ENCODE data around the gene OXA1L.
"Not testable (repeated sequence)": the region's sequence is repeated elsewhere in the genome, so short reads cannot be mapped to it uniquely, and the experiment has no call there.

The OXA1L gene

GRCh38 chr14:22770481-22771187 is 4.1 kb downstream of the OXA1L start:
- DNase-seq: no peak

- DNase-seq: no peak
These were observed 6.2 kb downstream of the OXA1L start for GRCh38 chr14:22772725-22773124.

GRCh38 chr14:22773162-22774010 is 6.9 kb downstream of the OXA1L start:
- DNase-seq: no peak

DNA sequence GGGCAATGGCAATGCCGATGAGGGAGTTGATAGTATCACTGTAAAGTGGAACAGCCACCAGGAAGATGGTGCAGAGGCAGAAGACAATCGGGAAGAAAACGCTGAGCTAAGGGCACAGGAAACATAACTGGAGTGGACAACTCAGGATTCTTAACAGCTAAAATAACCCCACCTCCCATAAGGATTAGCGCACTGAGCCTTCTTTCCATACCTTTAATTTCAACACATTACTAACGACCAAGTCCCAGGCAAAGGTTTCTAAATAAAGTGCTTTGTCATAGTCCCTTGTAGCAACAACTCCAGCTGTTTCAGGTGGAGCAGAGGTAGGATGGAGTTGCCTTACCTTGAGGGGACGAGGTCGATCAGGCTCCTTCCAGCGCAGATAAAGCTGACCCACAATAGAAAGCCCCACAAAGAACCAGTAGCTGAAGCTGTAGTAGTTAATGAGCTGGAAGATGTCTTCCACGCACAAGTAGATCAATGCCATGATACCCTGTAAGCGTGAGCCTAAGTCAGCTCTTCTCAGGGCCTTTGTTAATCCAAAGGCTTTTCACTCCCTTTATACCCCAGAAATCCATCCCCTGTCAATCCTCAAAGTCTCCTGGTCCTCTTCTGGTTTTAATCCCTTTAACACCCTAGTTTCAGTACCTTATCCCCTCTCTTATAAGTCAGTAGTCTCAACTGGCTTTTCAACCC is 7.7 kb downstream of the OXA1L start:
- no peak for DNase-seq

- DNase-seq: no peak
These were observed 9.7 kb downstream of the OXA1L start for GRCh38 chr14:22776215-22776614.

- not testable (repeated sequence) for DNase-seq
These were observed 10.4 kb downstream of the OXA1L start for GRCh38 chr14:22776849-22777248.

- DNase-seq: no peak
These were observed 11.6 kb downstream of the OXA1L start for GRCh38 chr14:22778084-22778483.

DNA sequence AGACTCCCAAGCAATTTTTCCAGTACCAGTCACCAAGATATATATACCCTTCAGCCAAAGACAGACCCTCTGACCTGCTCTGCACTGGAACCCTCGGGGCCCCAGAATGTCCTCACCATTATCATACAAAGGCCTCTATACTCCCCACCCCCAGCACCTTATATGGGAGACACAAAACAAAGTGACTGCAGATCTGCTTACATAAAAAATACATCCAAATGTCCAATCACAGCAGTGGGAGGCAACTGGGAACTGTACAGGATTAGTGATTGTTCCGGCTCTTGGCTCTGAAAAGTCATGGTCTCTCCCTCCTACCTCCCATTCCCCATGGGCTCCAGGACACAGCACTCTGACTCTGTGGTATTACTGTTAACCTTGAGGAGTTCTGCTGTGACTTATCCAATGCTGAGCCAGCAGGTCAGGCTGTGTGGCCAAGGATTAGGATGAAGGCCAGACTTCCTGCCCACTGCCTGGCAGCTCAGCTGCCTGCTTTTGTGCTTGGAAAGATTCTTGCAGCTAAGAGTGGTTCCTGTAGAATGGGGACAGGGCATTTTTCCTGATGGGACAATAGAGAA is 13.7 kb downstream of the OXA1L start:
- DNase-seq: no peak

DNA sequence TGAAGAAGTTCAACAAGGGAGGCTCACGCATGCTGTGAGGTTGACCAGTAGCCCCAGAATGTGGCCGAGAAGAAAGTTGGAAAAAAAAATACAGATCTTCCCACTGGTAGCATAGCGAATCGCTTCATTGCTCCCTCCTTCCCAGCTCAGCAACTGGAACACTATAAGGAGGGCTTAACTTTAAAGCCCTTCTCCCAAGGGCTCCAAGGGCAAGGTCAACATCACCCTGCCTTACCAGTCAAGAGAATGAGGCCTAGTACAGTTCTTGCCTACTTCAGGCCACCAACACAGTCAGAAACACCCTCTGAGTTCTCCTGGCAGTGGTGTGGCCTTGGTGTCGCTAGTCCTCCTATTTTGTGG is 14.4 kb downstream of the OXA1L start:
- no peak for DNase-seq

- DNase-seq: no peak
These were observed 15.0 kb downstream of the OXA1L start for GRCh38 chr14:22781301-22781991.

DNA sequence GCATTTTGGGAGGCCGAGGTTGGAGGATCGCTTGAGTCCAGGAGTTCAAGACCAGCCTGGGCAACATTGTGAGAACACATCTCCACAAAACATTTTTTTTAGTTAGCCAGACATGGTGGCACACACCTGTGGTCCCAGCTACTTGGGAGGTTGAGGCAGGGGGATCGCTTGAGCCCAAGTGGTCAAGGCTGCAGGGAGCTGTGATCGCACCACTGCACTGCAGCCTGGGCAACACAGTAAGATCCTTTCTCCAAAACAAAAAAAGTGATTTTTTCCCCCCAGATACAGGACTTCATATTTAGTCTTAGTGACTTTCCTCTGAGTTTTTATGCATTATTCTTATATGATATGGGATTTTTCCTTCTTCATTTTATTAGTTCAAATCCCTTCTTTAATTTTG is 20.2 kb downstream of the OXA1L start:
- DNase-seq: no peak

DNA sequence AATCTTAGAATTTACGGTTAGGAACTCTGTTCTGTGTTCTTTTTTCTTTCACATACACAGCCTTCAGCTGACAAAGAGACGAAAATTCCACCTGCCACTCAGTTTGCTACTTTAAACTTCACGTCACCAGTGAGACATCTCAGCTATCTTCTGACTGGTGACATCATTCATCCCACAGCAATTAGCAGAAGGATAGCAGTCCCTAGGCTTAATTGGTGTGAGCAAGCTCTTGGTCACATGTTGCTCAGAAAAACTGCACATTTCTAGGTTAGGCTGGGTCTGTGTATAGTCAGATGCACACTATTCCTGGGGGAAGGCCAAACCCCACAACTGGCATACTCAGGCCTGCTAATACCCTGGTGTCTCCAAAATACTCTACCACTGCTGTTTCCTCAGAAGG is 24.8 kb downstream of the OXA1L start:
- no peak for DNase-seq

DNA sequence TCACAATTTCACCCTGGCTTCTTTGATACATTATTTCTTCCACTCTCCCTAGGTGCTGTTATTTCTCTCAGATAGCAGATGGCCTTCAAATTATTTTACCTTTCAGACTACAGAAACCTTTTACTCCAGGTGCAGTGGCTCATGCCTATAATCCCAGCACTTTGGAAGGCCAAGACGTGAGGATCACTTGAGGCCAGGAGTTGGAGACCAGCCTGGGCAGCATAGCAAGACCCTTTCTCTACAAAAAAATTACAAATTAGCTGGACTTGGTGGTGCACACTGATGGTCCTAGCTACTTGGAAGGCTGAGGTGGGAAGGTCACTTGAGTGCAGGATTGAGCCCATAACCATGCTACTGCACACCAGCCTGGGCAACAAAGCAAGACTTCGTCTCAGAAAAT is 25.7 kb downstream of the OXA1L start:
- DNase-seq: no peak

- not testable (repeated sequence) for DNase-seq
These were observed 27.1 kb downstream of the OXA1L start for GRCh38 chr14:22793550-22793949.

DNA sequence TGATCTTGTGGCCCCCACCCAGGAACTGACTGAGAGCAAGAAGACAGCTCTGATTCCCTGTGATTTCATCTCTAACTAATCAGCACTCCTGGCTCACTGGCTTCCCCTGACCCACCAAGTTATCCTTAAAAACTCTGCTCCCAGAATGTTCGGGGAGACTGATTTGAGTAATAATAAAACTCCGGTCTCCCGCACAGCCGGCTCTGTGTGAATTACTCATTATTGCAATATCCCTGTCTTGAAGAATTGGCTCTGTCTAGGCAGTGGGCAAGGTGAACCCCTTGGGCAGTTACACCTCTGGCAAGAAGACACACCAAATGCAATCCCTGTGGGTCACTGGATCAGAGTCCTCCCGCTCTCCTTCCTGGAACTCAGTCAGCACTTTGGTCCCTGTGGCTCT is 27.5 kb downstream of the OXA1L start:
- DNase-seq: no peak

- no peak for DNase-seq
These were observed 28.1 kb downstream of the OXA1L start for GRCh38 chr14:22794551-22794951.

DNA sequence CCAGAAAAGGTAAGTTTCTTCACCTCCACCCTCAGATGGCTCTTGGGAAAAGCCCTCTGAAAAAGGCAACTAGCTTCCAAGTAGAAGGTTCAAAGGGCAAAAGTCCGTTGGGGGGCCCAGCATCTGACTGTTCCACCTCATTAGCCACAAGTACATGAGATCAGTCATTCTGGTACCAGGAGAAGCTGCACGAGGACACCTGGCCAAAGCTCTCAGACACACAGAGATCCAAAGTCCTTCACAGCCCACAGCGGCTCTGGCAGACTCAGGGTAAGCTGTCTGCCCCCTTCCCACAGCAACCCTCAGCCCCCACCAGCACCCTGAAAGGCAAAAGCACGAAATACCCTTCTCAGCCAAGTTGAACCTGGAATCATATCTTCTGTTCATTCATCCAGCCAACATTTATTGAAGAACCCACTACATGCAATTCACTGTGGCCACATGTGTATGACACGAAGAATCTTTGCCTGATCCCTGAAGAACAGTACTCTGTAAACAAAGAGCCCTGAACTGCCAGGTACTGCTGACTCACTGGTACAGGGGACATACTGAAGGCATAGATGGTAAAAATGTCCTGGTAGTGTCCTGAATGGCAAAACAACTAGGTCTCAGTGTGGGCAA is 29.7 kb downstream of the OXA1L start:
- DNase-seq: no peak

DNA sequence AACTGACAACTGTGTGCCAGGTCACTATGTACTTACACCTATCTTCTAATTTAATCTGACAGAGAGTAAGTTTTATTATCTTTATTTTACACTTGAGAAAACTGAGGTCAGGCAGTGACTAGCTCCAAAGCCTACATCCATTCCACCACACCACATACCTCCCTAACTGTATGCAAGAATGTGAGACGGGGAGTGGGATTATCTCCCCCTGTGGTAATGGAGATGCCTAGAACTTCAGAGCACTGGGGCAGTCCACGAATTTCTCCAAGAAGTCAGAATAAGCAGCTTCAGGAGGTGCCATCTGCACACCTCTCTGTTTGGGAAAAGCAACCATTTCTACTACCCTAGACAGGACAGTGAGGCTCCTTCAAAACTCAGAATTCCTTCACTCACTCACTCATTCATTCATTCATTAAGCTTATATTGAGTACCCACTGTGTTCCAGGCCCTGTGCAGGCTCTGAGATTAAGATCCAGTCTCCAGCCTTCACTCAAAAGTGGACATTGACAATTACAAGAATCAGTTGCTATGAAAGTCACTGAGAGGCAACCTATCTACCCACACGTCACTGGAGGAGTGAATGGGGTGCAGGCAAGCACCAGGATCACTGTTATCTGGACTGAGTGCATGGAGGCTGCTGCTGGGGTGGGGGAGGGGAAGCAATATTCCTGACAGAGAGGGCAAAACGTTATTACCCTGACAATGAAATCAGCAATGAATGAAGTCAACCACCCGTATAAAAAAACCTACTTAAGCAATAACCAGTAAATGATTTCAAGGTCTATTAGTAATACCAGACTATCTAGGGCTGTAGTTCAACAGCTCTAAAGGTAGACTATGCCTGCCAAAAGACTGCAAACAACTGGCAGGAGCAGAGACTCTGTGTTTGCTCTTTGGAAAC is 30.8 kb downstream of the OXA1L start:
- DNase-seq: no peak

GRCh38 chr14:22798528-22798927 is 32.0 kb downstream of the OXA1L start:
- DNase-seq: no peak

DNA sequence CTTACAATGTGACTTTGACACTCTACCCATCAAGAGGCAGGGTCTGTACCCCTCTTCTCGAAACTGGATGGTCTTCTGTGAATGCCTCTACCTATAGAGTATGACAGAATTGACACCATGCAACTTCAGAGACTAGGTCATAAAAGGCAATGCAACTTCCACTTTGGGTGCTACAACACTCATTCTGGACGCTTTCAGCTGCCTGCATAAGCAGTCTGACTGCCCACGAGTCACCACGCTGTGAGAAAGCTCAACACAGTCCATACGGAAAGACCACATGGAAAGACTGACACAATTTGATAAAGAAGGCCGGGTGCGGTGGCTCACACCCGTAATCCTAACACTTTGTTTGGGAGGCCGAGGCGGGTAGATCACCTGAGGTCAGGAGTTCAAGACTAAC is 33.9 kb downstream of the OXA1L start:
- DNase-seq: no peak

DNA sequence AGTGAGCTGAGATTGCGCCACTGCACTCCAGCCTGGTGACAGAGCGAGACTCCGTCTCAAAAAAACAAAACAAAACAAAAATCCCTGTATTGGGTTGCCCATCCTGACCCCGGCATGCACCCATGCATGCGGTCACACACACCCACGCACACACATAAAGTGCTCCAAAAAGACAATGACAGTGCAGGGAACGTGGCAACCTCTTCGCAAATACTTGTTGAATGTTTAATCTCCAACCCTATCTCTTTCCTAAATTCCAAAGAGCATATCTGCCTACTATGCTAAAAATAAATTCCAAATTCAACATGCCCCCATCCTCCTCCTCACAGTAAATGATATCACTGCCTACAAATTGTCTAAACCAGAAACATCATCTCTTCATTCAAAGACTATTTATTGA is 35.2 kb downstream of the OXA1L start:
- no peak for DNase-seq

Measured in NCI-H1048 (cell line).